Tibial nerve (tissue), 4 donors: Measurements from ENCODE around the gene ZKSCAN3. TPM values are rescaled to one million over a fixed set of nuclear protein-coding genes. Genes with fewer than 3 reads are reported as not detected.

Experiments used
- DNase-seq, 2 donors: peaks; one replicate each; pipeline ENCODE4 v3.0.0-alpha.2; 2019; ENCODE audit warnings: low spot score in 2 of 2
- H3K27ac ChIP-seq, 4 donors: fragments of 200-600 bp; sonication (generic) in 3 of 4; one replicate each; pipeline ENCODE4 v1.5.1; 2017 to 2019; ENCODE audit warnings: mild to moderate bottlenecking in 1 of 4
- H3K27me3 ChIP-seq, 2 donors: fragments of 200-600 bp; sonication (generic) in 1 of 2; one replicate each; pipeline versions ENCODE4 v1.5.1 to v1.6.0; 2017 to 2019
- H3K36me3 ChIP-seq, 3 donors: fragments of 200-600 bp; sonication (generic); one replicate each; pipeline ENCODE4 v1.5.1; 2018 to 2019
- H3K4me1 ChIP-seq, 4 donors: fragments of 200-600 bp; sonication (generic) in 3 of 4; one replicate each; pipeline ENCODE4 v1.5.1; 2017 to 2019
- H3K4me3 ChIP-seq, 4 donors: fragments of 200-600 bp; sonication (generic) in 3 of 4; one replicate each; pipeline ENCODE4 v1.5.1; 2017 to 2019; ENCODE audit warnings: mild to moderate bottlenecking in 1 of 4, moderate library complexity in 1 of 4
- H3K9me3 ChIP-seq, 4 donors: fragments of 200-600 bp; sonication (generic) in 3 of 4; one replicate each; pipeline ENCODE4 v1.5.1; 2017 to 2019
- CTCF ChIP-seq, 5 experiments: fragments of 200-600 bp in 3 of 5; fragments of 450-650 bp in 2 of 5; sonication (generic) in 3 of 5; IDR thresholded peaks; one replicate each; pipeline ENCODE4 v1.5.1; 2016 to 2019; ENCODE audit warnings: antibody characterized with exemption in 5 of 5, mild to moderate bottlenecking in 3 of 5, moderate library complexity in 2 of 5
- EP300 ChIP-seq, 2 donors: sonication (generic); formaldehyde crosslinking; IDR thresholded peaks; one replicate each; pipeline ENCODE4 v1.6.1; 2017; ENCODE audit warnings: antibody characterized with exemption in 2 of 2, mild to moderate bottlenecking in 1 of 2
- POLR2A ChIP-seq, 2 donors: fragments of 450-650 bp; IDR thresholded peaks; one replicate each; pipeline ENCODE4 v1.6.1; 2017; ENCODE audit warnings: antibody characterized with exemption in 2 of 2, mild to moderate bottlenecking in 2 of 2, moderate library complexity in 2 of 2
- WGBS, 2 donors: methylation state at CpG; one replicate each; pipeline ENCODE4 v1.1.5; 2018; 5-methylcytosine and 5-hydroxymethylcytosine counted together
- total RNA-seq, 4 donors: library from RNA; depleted of rRNA; stranded (reverse); fragments of >200 nt; gene quantifications; one replicate each; pipeline ENCODE4 v1.1.0, GENCODE V29; 2016

Gene ZKSCAN3
- total RNA-seq, 4 donors from 2014 or later = 4.5 to 15.1 (median 7.1) TPM

GRCh38 chr6:28333047-28333446, 16.7 kb upstream of the ZKSCAN3 start:
- peaks cover 0 to 24% (median 8%) of the 10 kb centered on the region in 4 donors for H3K4me1 ChIP-seq
- H3K4me3 ChIP-seq = no peak overlapping the region
- 95 to 96% methylated on average over 2 of the region's 2 CpGs for WGBS, 2 donors
- DNase-seq = no peak
- peaks cover 0 to 25% (median 0%) of the 10 kb centered on the region in 3 donors for H3K36me3 ChIP-seq
- peaks cover 0 to 13% (median 0%) of the 10 kb centered on the region in 4 donors for H3K9me3 ChIP-seq
- no peak overlapping the region for H3K27ac ChIP-seq
- H3K27me3 ChIP-seq = no peaks in the 10 kb centered on the region
- TF ChIP-seq POLR2A (IDR thresholded peaks at IDR 0.05) (no peak), EP300 (IDR thresholded peaks at IDR 0.05) (no peak), CTCF (IDR thresholded peaks at IDR 0.05) (no peak)

- TF ChIP-seq EP300 (IDR thresholded peaks at IDR 0.05) = no peak
- no peak for TF ChIP-seq CTCF (IDR thresholded peaks at IDR 0.05)
- TF ChIP-seq POLR2A (IDR thresholded peaks at IDR 0.05) = no peak
- peaks cover 0 to 19% (median 0%) of the 10 kb centered on the region in 3 donors for H3K36me3 ChIP-seq
- no peaks in the 10 kb centered on the region for H3K27me3 ChIP-seq
- no peak overlapping the region for H3K4me3 ChIP-seq
- peak overlapping the region in 1 of 4 donors; percentile 94 for H3K27ac ChIP-seq
- peaks cover 0 to 24% (median 8%) of the 10 kb centered on the region in 4 donors for H3K4me1 ChIP-seq
- WGBS, 2 donors = 67 to 72% methylated on average over 1 of the region's 1 CpG
- no peak for DNase-seq
- H3K9me3 ChIP-seq = peaks cover 0 to 10% (median 0%) of the 10 kb centered on the region in 4 donors
Observed at GRCh38 chr6:28333599-28334018, 16.1 kb upstream of the ZKSCAN3 start.

- Histone ChIP-seq H3K4me1 (peaks cover 0 to 24% (median 8%) of the 10 kb centered on the region in 4 donors), H3K36me3 (peaks cover 0 to 11% (median 0%) of the 10 kb centered on the region in 3 donors), H3K27me3 (no peaks in the 10 kb centered on the region), H3K27ac (peak overlapping the region; percentile 93 to 99 (median 94)), H3K4me3 (peak overlapping the region in 2 of 4 donors; percentile 50 to 92), H3K9me3 (peaks cover 0 to 2% (median 0%) of the 10 kb centered on the region in 4 donors)
- no peak for DNase-seq
- TF ChIP-seq POLR2A (IDR thresholded peaks at IDR 0.05) = no peak
- TF ChIP-seq CTCF (IDR thresholded peaks at IDR 0.05) = no peak
- no peak for TF ChIP-seq EP300 (IDR thresholded peaks at IDR 0.05)
- 57 to 63% methylated on average over 7 of the region's 7 CpGs for WGBS, 2 donors
Observed at GRCh38 chr6:28334286-28335039, 15.3 kb upstream of the ZKSCAN3 start.

- Histone ChIP-seq H3K27ac (peak overlapping the region; percentile 93 to 99 (median 94)), H3K9me3 (no peaks in the 10 kb centered on the region), H3K36me3 (peaks cover 0 to 4% (median 0%) of the 10 kb centered on the region in 3 donors), H3K27me3 (no peaks in the 10 kb centered on the region), H3K4me3 (peak overlapping the region; percentile 50 to 92 (median 70)), H3K4me1 (peaks cover 0 to 24% (median 8%) of the 10 kb centered on the region in 4 donors)
- DNase-seq = peak in 1 of 2 donors; percentile 85
- no peak for TF ChIP-seq EP300 (IDR thresholded peaks at IDR 0.05)
- no peak for TF ChIP-seq POLR2A (IDR thresholded peaks at IDR 0.05)
- no peak for TF ChIP-seq CTCF (IDR thresholded peaks at IDR 0.05)
- 33 to 36% methylated on average over 12 of the region's 12 CpGs for WGBS, 2 donors
Observed at GRCh38 chr6:28335040-28335563, 14.6 kb upstream of the ZKSCAN3 start.
